KMS-11 (cell line): ENCODE results near the gene BLACAT1.

Source experiments
- H2AFZ ChIP-seq: fragments of 200-600 bp; sonication (generic); 2 replicates; pipeline ENCODE4 v1.6.1; 2016; ENCODE audit warnings: antibody characterized with exemption, mixed run types, low read depth
- H3K27ac ChIP-seq: fragments of 200-600 bp; sonication (generic); 2 replicates; pipeline ENCODE4 v1.6.1; 2016; ENCODE audit warnings: mild to moderate bottlenecking, mixed run types
- H3K27me3 ChIP-seq: fragments of 200-600 bp; sonication (generic); 2 replicates; pipeline ENCODE4 v1.6.1; 2017; ENCODE audit warnings: mild to moderate bottlenecking, low read depth, mixed run types, moderate library complexity; ENCODE audit not compliant: insufficient read depth
- H3K36me3 ChIP-seq: fragments of 200-600 bp; sonication (generic); 2 replicates; pipeline ENCODE4 v1.6.1; 2017; ENCODE audit warnings: mild to moderate bottlenecking, mixed run types; ENCODE audit not compliant: insufficient read depth
- H3K4me1 ChIP-seq: fragments of 200-600 bp; sonication (generic); 2 replicates; pipeline ENCODE4 v1.6.1; 2016; ENCODE audit warnings: mild to moderate bottlenecking, low read depth, mixed run types; ENCODE audit not compliant: poor library complexity, severe bottlenecking
- H3K4me2 ChIP-seq: fragments of 200-600 bp; sonication (generic); 2 replicates; pipeline ENCODE4 v1.7.0; 2016; ENCODE audit warnings: mild to moderate bottlenecking, mixed run types
- H3K4me3 ChIP-seq: fragments of 200-600 bp; sonication (generic); IDR thresholded peaks from 2 replicates; pipeline ENCODE4 v1.6.1; 2017; ENCODE audit warnings: low read depth, low read length, mixed read lengths; ENCODE audit not compliant: insufficient read depth
- H3K79me2 ChIP-seq: fragments of 200-600 bp; sonication (generic); 2 replicates; pipeline ENCODE4 v1.6.1; 2016; ENCODE audit warnings: low read depth, mixed run types; ENCODE audit not compliant: insufficient read depth
- H3K9ac ChIP-seq: fragments of 200-600 bp; sonication (generic); 2 replicates; pipeline ENCODE4 v1.6.1; 2016; ENCODE audit warnings: mild to moderate bottlenecking, mixed run types
- H4K20me1 ChIP-seq: fragments of 200-600 bp; sonication (generic); 2 replicates; pipeline ENCODE4 v1.6.1; 2016; ENCODE audit warnings: mild to moderate bottlenecking, mixed run types; ENCODE audit not compliant: insufficient read depth
- CTCF ChIP-seq: fragments of 200-600 bp; sonication (generic); conservative IDR thresholded peaks from 2 replicates; pipeline ENCODE4 v1.6.1; 2017; ENCODE audit warnings: low read depth, mild to moderate bottlenecking, antibody characterized with exemption, low read length, moderate library complexity, mixed read lengths

The BLACAT1 gene

GRCh38 chr1:205454903-205455335 lies 926 bp downstream of the BLACAT1 start:
- H2AFZ ChIP-seq: no peak overlapping the region
- H3K36me3 ChIP-seq: no peaks in the 10 kb centered on the region
- H3K79me2 ChIP-seq: no peaks in the 10 kb centered on the region
- H4K20me1 ChIP-seq: no peaks in the 10 kb centered on the region
- TF ChIP-seq CTCF: no peak
- no peak overlapping the region for H3K4me3 ChIP-seq
- no peak overlapping the region for H3K27ac ChIP-seq
- H3K4me1 ChIP-seq: peaks cover 6% of the 10 kb centered on the region
- no peak overlapping the region for H3K4me2 ChIP-seq
- H3K27me3 ChIP-seq: peaks cover 68% of the 10 kb centered on the region
- no peak overlapping the region for H3K9ac ChIP-seq

- H3K27me3 ChIP-seq: peaks cover 60% of the 10 kb centered on the region
- no peak overlapping the region for H3K9ac ChIP-seq
- no peaks in the 10 kb centered on the region for H3K36me3 ChIP-seq
- no peak for TF ChIP-seq CTCF
- H2AFZ ChIP-seq: no peak overlapping the region
- no peak overlapping the region for H3K4me2 ChIP-seq
- no peaks in the 10 kb centered on the region for H4K20me1 ChIP-seq
- no peaks in the 10 kb centered on the region for H3K79me2 ChIP-seq
- peaks cover 6% of the 10 kb centered on the region for H3K4me1 ChIP-seq
- no peak overlapping the region for H3K27ac ChIP-seq
- H3K4me3 ChIP-seq: no peak overlapping the region
Observed at GRCh38 chr1:205453466-205453865, 2.4 kb downstream of the BLACAT1 start.

GRCh38 chr1:205452933-205453332 lies 2.9 kb downstream of the BLACAT1 start:
- H3K4me1 ChIP-seq: peaks cover 6% of the 10 kb centered on the region
- peaks cover 57% of the 10 kb centered on the region for H3K27me3 ChIP-seq
- no peak for TF ChIP-seq CTCF

GRCh38 chr1:205452364-205452763 lies 3.5 kb downstream of the BLACAT1 start:
- Histone ChIP-seq H2AFZ (no peak overlapping the region), H3K27ac (no peak overlapping the region), H3K4me1 (peaks cover 6% of the 10 kb centered on the region), H3K4me3 (no peak overlapping the region), H3K36me3 (no peaks in the 10 kb centered on the region), H4K20me1 (no peaks in the 10 kb centered on the region), H3K79me2 (no peaks in the 10 kb centered on the region), H3K4me2 (no peak overlapping the region), H3K9ac (no peak overlapping the region), H3K27me3 (peaks cover 52% of the 10 kb centered on the region)
- TF ChIP-seq CTCF: no peak

More at GRCh38 chr1:205452933-205453332, 2.9 kb downstream of the BLACAT1 start:
- Histone ChIP-seq H3K9ac (no peak overlapping the region), H2AFZ (no peak overlapping the region), H3K36me3 (no peaks in the 10 kb centered on the region), H4K20me1 (no peaks in the 10 kb centered on the region), H3K27ac (no peak overlapping the region), H3K4me2 (no peak overlapping the region), H3K79me2 (no peaks in the 10 kb centered on the region), H3K4me3 (no peak overlapping the region)
